Loucy (cell line): ENCODE data around the gene GALNT9.

ENCODE experiments used
- H2AFZ ChIP-seq: fragments of 200-600 bp; sonication (generic); 2 replicates; pipeline ENCODE4 v1.6.0; 2016; ENCODE audit warnings: antibody characterized with exemption, mild to moderate bottlenecking, low read length, moderate library complexity
- H3F3A ChIP-seq: fragments of 200-600 bp; 2 replicates; pipeline ENCODE4 v1.6.0; 2016; ENCODE audit warnings: antibody characterized with exemption, low read depth, mild to moderate bottlenecking
- H3K27me3 ChIP-seq: fragments of 200-600 bp; sonication (generic); 2 replicates; pipeline ENCODE4 v1.6.1; 2014; ENCODE audit warnings: low read length, mild to moderate bottlenecking; ENCODE audit not compliant: insufficient read depth, poor library complexity, severe bottlenecking
- H3K36me3 ChIP-seq: fragments of 200-600 bp; sonication (generic); 2 replicates; pipeline ENCODE4 v1.6.1; 2016; ENCODE audit warnings: low read length; ENCODE audit not compliant: insufficient read depth
- H3K4me1 ChIP-seq: fragments of 200-600 bp; sonication (generic); 2 replicates; pipeline ENCODE4 v1.5.1; 2014; ENCODE audit warnings: low read length, mild to moderate bottlenecking; ENCODE audit not compliant: insufficient read depth, poor library complexity, severe bottlenecking
- H3K4me2 ChIP-seq: fragments of 200-600 bp; sonication (generic); 2 replicates; pipeline ENCODE4 v1.6.0; 2014; ENCODE audit warnings: antibody characterized with exemption, low read length, low read depth, mild to moderate bottlenecking; ENCODE audit not compliant: poor library complexity, severe bottlenecking
- H3K4me3 ChIP-seq: fragments of 200-600 bp; sonication (generic); 2 replicates; pipeline ENCODE4 v1.5.1; 2014; ENCODE audit warnings: low read length, mild to moderate bottlenecking, mixed read lengths; ENCODE audit not compliant: poor library complexity, severe bottlenecking
- H3K79me2 ChIP-seq: fragments of 200-600 bp; sonication (generic); 2 replicates; pipeline ENCODE4 v1.6.1; 2014; ENCODE audit warnings: low read length; ENCODE audit not compliant: insufficient read depth
- H3K9ac ChIP-seq: fragments of 200-600 bp; sonication (generic); 2 replicates; pipeline ENCODE4 v1.6.0; 2014; ENCODE audit warnings: mild to moderate bottlenecking, low read depth, low read length, moderate library complexity; ENCODE audit not compliant: poor library complexity, severe bottlenecking
- H3K9me2 ChIP-seq: fragments of 200-600 bp; sonication (generic); replicated peaks from 2 replicates; pipeline ENCODE4 v1.6.1; 2016; ENCODE audit warnings: low read depth, low read length, mixed read lengths
- H3K9me3 ChIP-seq: fragments of 200-600 bp; sonication (generic); 2 replicates; pipeline ENCODE4 v1.6.1; 2014; ENCODE audit warnings: mild to moderate bottlenecking, antibody characterized with exemption, low read length, low read depth; ENCODE audit not compliant: insufficient read depth
- H4K20me1 ChIP-seq: fragments of 200-600 bp; sonication (generic); 2 replicates; pipeline ENCODE4 v1.6.0; 2014; ENCODE audit warnings: antibody characterized with exemption, low read length, mild to moderate bottlenecking; ENCODE audit not compliant: insufficient read depth, poor library complexity, severe bottlenecking
- EZH2phosphoT487 ChIP-seq: fragments of 200-600 bp; IDR thresholded peaks from 2 replicates; pipeline ENCODE4 v1.6.1; 2018; ENCODE audit warnings: antibody characterized with exemption, mild to moderate bottlenecking, moderate library complexity, borderline replicate concordance
- TF ChIP-seq, protein P1 (sequence below): fragments of 200-600 bp; sonication (generic); conservative IDR thresholded peaks from 2 replicates; pipeline ENCODE4 v1.5.1; 2014; ENCODE audit warnings: mild to moderate bottlenecking, antibody characterized with exemption, low read length

GALNT9 gene

DNA sequence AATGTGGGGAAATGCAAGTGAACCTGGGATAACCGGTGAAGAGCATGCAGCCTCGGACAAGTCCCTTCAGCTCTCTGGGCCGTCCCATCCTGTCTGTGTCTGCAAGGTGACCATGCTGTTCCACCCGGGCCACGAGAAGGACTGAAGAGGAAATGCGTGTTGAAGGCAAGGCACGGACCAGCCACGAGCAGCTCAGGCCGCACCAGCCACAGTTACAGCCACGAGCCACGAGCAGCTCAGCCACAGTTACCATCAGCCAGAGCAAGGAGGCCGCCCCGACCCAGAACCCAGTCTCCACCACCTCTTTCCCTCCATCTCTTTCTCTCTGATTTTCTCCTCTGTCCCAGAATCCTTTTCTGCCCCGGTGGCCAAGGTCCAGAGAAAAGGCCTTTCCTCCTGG, 18.8 kb upstream of the GALNT9 start:
- no peaks in the 10 kb centered on the region for H3K27me3 ChIP-seq

DNA sequence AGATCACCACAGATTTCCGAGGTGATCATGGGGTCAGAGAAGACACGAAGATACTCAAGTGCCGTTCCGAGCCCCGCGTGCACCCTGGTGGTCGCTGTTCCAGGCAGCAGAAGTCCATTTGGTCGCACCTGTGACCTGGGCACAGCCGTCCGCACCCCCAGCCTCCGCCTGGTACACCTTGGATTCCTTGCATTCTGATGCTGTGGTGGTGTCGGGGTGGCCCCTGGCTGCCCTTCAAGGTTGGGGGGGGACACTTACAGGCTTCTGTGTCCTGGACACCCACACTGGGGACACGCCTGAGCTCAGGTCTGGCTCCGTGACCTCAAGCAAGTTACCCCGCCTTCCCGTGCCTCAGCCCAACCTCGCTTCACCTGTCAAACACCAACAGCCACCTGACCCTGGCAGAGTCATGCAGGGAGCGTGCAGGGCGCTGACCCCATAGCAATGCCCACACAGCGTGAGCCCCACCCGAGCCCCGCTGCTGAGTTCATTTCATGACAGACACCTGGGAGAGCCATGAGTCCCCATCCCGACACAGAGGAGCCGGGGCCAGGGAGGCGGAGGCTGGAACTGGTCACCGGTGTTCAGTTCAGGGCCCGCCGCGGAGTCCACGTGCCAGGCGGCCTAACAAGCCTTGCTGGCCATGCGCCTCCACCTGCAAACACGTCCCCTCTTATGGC, 17.9 kb upstream of the GALNT9 start:
- Histone ChIP-seq H3K4me3 (no peak overlapping the region), H4K20me1 (no peaks in the 10 kb centered on the region), H3K4me2 (no peak overlapping the region), H3K27me3 (no peaks in the 10 kb centered on the region), H3K9me2 (no peaks in the 10 kb centered on the region), H3K9ac (no peak overlapping the region), H2AFZ (no peak overlapping the region), H3K9me3 (no peaks in the 10 kb centered on the region), H3F3A (no peaks in the 10 kb centered on the region), H3K36me3 (no peaks in the 10 kb centered on the region), H3K79me2 (no peaks in the 10 kb centered on the region), H3K4me1 (peaks cover 14% of the 10 kb centered on the region)
- TF ChIP-seq EZH2phosphoT487, result no peak
- TF ChIP-seq, protein P1, sequence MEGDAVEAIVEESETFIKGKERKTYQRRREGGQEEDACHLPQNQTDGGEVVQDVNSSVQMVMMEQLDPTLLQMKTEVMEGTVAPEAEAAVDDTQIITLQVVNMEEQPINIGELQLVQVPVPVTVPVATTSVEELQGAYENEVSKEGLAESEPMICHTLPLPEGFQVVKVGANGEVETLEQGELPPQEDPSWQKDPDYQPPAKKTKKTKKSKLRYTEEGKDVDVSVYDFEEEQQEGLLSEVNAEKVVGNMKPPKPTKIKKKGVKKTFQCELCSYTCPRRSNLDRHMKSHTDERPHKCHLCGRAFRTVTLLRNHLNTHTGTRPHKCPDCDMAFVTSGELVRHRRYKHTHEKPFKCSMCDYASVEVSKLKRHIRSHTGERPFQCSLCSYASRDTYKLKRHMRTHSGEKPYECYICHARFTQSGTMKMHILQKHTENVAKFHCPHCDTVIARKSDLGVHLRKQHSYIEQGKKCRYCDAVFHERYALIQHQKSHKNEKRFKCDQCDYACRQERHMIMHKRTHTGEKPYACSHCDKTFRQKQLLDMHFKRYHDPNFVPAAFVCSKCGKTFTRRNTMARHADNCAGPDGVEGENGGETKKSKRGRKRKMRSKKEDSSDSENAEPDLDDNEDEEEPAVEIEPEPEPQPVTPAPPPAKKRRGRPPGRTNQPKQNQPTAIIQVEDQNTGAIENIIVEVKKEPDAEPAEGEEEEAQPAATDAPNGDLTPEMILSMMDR, result no peak

More for the DNA sequence above, 18.8 kb upstream of the GALNT9 start:
- Histone ChIP-seq H3F3A (no peaks in the 10 kb centered on the region), H4K20me1 (no peaks in the 10 kb centered on the region), H3K4me1 (peaks cover 6% of the 10 kb centered on the region), H3K9ac (no peak overlapping the region), H3K4me2 (no peak overlapping the region), H2AFZ (no peak overlapping the region), H3K4me3 (no peak overlapping the region), H3K79me2 (no peaks in the 10 kb centered on the region), H3K36me3 (no peaks in the 10 kb centered on the region), H3K9me2 (no peaks in the 10 kb centered on the region), H3K9me3 (no peaks in the 10 kb centered on the region; the same call in 1 of the 2 replicates)
- no peak for TF ChIP-seq EZH2phosphoT487
- TF ChIP-seq, protein P1, result no peak

DNA sequence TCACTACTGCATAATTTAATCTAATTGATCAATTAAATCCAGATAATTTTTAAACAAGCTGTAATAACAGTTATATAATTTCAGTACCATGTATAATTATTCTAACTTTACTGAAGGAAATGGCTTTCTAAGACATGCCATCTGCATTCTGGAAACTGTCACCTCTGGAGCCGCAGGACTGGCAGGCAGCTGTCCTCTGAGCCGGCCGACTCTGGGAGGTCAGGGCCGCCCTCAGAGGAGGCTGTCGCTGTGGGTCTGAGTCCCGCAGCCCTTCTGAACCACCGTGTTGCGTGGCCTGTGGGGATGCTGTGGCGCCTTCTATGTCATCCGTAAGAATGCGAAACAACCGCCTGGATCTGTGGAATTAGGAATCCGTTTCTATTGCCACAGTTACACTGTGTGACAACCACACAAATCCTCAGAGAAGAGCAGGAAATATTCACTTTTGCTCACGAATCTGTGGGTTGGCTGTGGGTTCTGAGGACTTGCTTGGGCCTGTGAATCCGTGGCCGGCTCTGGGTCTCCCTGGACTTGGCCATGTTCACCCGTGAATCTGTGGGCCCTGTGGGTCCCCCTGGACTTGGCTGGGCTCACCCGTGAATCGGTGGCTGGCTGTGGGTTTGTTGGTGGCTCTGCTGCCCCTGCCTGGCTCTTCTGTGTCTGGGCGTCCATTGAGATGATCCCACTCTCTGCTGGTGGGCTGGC, 17.2 kb upstream of the GALNT9 start:
- Histone ChIP-seq H3K27me3 (no peaks in the 10 kb centered on the region), H2AFZ (no peak overlapping the region), H3K9me3 (no peaks in the 10 kb centered on the region), H3K9me2 (no peaks in the 10 kb centered on the region), H3K36me3 (no peaks in the 10 kb centered on the region), H3K4me1 (peaks cover 20% of the 10 kb centered on the region), H3F3A (no peaks in the 10 kb centered on the region), H4K20me1 (no peaks in the 10 kb centered on the region), H3K79me2 (no peaks in the 10 kb centered on the region), H3K4me2 (no peak overlapping the region), H3K4me3 (no peak overlapping the region), H3K9ac (no peak overlapping the region)
- TF ChIP-seq, protein P1, result no peak
- TF ChIP-seq EZH2phosphoT487, result no peak
